Right cardiac atrium (tissue), 5 donors: ENCODE measurements around the gene CFI. TPM values are rescaled to one million over a fixed set of nuclear protein-coding genes. Genes with fewer than 3 reads are reported as not detected.

ENCODE experiments used
- ATAC-seq, 2 donors: fragments of 200-7000 bp; cut with Tn5 transposase; one replicate each; pipeline versions ENCODE4 v1.8.0 to v1.9.1; 2020; ENCODE audit warnings: moderate library complexity in 2 of 2, mild to moderate bottlenecking in 1 of 2
- DNase-seq, 3 donors: peaks; one replicate each; pipeline ENCODE4 v3.0.0-alpha.2; 2020
- H3K27ac ChIP-seq: one replicate; pipeline ENCODE4 v1.5.1; 2013; ENCODE audit warnings: mild to moderate bottlenecking, low read length, control low read depth, moderate library complexity
- H3K27me3 ChIP-seq: one replicate; pipeline ENCODE4 v1.6.1; 2013; ENCODE audit not compliant: control insufficient read depth, insufficient read depth
- H3K4me1 ChIP-seq: one replicate; pipeline ENCODE4 v1.6.1; 2013; ENCODE audit warnings: low read length; ENCODE audit not compliant: control insufficient read depth, insufficient read depth
- H3K4me3 ChIP-seq: one replicate; pipeline ENCODE4 v1.5.1; 2013; ENCODE audit warnings: low read length, control low read depth
- H3K9me3 ChIP-seq: one replicate; pipeline ENCODE4 v1.6.1; 2013; ENCODE audit warnings: low read length; ENCODE audit not compliant: control insufficient read depth
- WGBS: extraction: QIAGEN DNeasy Blood & Tissue Kit; methylation state at CpG from one replicate; pipeline ENCODE4 v1.1.7; 2013; 5-methylcytosine and 5-hydroxymethylcytosine counted together
- intact Hi-C, 4 donors: fragments of 100-400 bp; cut with DNase I; formaldehyde crosslinking; loops; one replicate each; pipeline versions ENCODE4 v1.11.0 to v1.14.0; 2022 to 2023
- long read RNA-seq, 4 donors: library from polyadenylated mRNA; unstranded; transcript quantifications; one replicate each; pipeline ENCODE4 v2.0.0, GENCODE V29; 2020 to 2021
- polyA plus RNA-seq: library from polyadenylated mRNA; stranded (reverse); fragments of 200-250 nt; gene quantifications from one replicate; pipeline ENCODE4 v1.2.3, GENCODE V29; 2013
- total RNA-seq, 4 donors: library from RNA; stranded (reverse); fragmentation: NEBNext Ultra II Directional; extraction: Animal tissue kit (Norgen Biotek cat#: 25700); gene quantifications; one replicate each; pipeline ENCODE4 v1.2.1, GENCODE V29; 2021
- donor health status: healthy with polysubstance abuse.
- donor health status: DM: no; HTN: yes; CAD: no.
- donor health status: DM: no; HTN: no; CAD: no.
- donor health status: DM: no; HTN: yes; CAD: no; lungs with severe emphysema.
- donor health status: DM: yes; HTN: yes; CAD: no.

CFI gene
- total RNA-seq = 10 to 100 TPM; 14.8 to 19.5 (median 18.5) TPM
- polyA plus RNA-seq = 15.0 TPM
- long read RNA-seq, donor 1, partial matches to known transcripts = 0 of 3 reads
- long read RNA-seq, donor 1, other reads (novel, unspliced or antisense) = 0 of 3 reads
- long read RNA-seq, donor 2 = 0 reads
- long read RNA-seq, donor 3, partial matches to known transcripts = 3 of 4 reads
- long read RNA-seq, donor 3, other reads (novel, unspliced or antisense) = 0 of 4 reads
- long read RNA-seq, donor 4, partial matches to known transcripts = 1 of 2 reads
- long read RNA-seq, donor 4, other reads (novel, unspliced or antisense) = 0 of 2 reads

- intact Hi-C loops = no loop called here
- no peak within 1 kb of the TSS for H3K27ac ChIP-seq
- H3K27me3 ChIP-seq = no peaks in the 10 kb centered on the region
- DNase-seq (no peak), ATAC-seq (peak; percentile 80 to 89)
- H3K9me3 ChIP-seq = no peaks in the 10 kb centered on the region
- no peaks in the 10 kb centered on the region for H3K4me1 ChIP-seq
- WGBS = 34% methylated on average over 2 of the region's 2 CpGs
- peak within 1 kb of the TSS; percentile 76 for H3K4me3 ChIP-seq
These were observed at the start of gene CFI for GRCh38 chr4:109801895-109802319. Gene CFI, minus strand, starts transcription at chr4:109801999. Its CDS starts 28 bp downstream, at chr4:109801971.

GRCh38 chr4:109850601-109851000 is 48.8 kb upstream of the CFI start:
- no peak overlapping the region for H3K27ac ChIP-seq
- no peaks in the 10 kb centered on the region for H3K27me3 ChIP-seq
- intact Hi-C loops = no loop called here
- 75% methylated on average over 5 of the region's 5 CpGs for WGBS
- no peaks in the 10 kb centered on the region for H3K4me1 ChIP-seq
- DNase-seq (no peak), ATAC-seq (no peak)
- no peaks in the 10 kb centered on the region for H3K9me3 ChIP-seq
- H3K4me3 ChIP-seq = no peak overlapping the region

GRCh38 chr4:109848501-109848900 is 46.7 kb upstream of the CFI start:
- Histone ChIP-seq H3K4me3 (no peak overlapping the region), H3K9me3 (no peaks in the 10 kb centered on the region), H3K4me1 (no peaks in the 10 kb centered on the region), H3K27ac (no peak overlapping the region), H3K27me3 (no peaks in the 10 kb centered on the region)
- ATAC-seq (no peak), DNase-seq (no peak)
- 74% methylated on average over 2 of the region's 2 CpGs for WGBS
- intact Hi-C loops = no loop called here

- H3K9me3 ChIP-seq = no peaks in the 10 kb centered on the region
- H3K4me1 ChIP-seq = no peaks in the 10 kb centered on the region
- 84% methylated on average over 5 of the region's 5 CpGs for WGBS
- no peaks in the 10 kb centered on the region for H3K27me3 ChIP-seq
- no peak for DNase-seq
- intact Hi-C loops = no loop called here
- no peak within 1 kb of the TSS for H3K4me3 ChIP-seq
- no peak within 1 kb of the TSS for H3K27ac ChIP-seq
- ATAC-seq = no peak
These were observed 46.2 kb upstream of the CFI start, which contains the start of gene LRIT3 for GRCh38 chr4:109847896-109848442. Gene LRIT3, plus strand, starts transcription at chr4:109848107. Its CDS starts 95 bp downstream, at chr4:109848202.

GRCh38 chr4:109846395-109847098 is 44.7 kb upstream of the CFI start:
- no peak overlapping the region for H3K4me3 ChIP-seq
- 32% methylated on average over 6 of the region's 6 CpGs for WGBS

GRCh38 chr4:109836985-109837384 is 35.2 kb upstream of the CFI start:
- no peak overlapping the region for H3K27ac ChIP-seq
- intact Hi-C loops = no loop called here
- no peak for DNase-seq
- WGBS = 77% methylated on average over 3 of the region's 3 CpGs
- H3K4me3 ChIP-seq = no peak overlapping the region
- no peaks in the 10 kb centered on the region for H3K4me1 ChIP-seq
- no peaks in the 10 kb centered on the region for H3K27me3 ChIP-seq
- H3K9me3 ChIP-seq = no peaks in the 10 kb centered on the region
- ATAC-seq = no peak

More at GRCh38 chr4:109846395-109847098, 44.7 kb upstream of the CFI start:
- no peak for ATAC-seq
- H3K9me3 ChIP-seq = no peaks in the 10 kb centered on the region
- H3K4me1 ChIP-seq = no peaks in the 10 kb centered on the region
- H3K27me3 ChIP-seq = no peaks in the 10 kb centered on the region
- no peak for DNase-seq
- intact Hi-C loops = no loop called here
- H3K27ac ChIP-seq = no peak overlapping the region

- H3K27me3 ChIP-seq = no peaks in the 10 kb centered on the region
- ATAC-seq = no peak
- H3K27ac ChIP-seq = no peak overlapping the region
- H3K4me1 ChIP-seq = no peaks in the 10 kb centered on the region
- 92% methylated on average over 4 of the region's 4 CpGs for WGBS
- H3K9me3 ChIP-seq = no peaks in the 10 kb centered on the region
- intact Hi-C loops = no loop called here
- DNase-seq = no peak
- no peak overlapping the region for H3K4me3 ChIP-seq
These were observed 32.0 kb upstream of the CFI start for GRCh38 chr4:109833756-109834155.

- intact Hi-C loops = loop anchor here in 1 of 4 donors (10.0 kb wide), 1 partner anchor 403 kb away; no protein-coding TSS in a partner anchor
- ATAC-seq (no peak), DNase-seq (no peak)
- Histone ChIP-seq H3K27me3 (no peaks in the 10 kb centered on the region), H3K4me3 (no peak within 1 kb of the TSS), H3K9me3 (no peaks in the 10 kb centered on the region), H3K4me1 (no peaks in the 10 kb centered on the region), H3K27ac (no peak within 1 kb of the TSS)
- WGBS = 91% methylated on average over 2 of the region's 2 CpGs
These were observed 25.9 kb upstream of the CFI start, which contains the start of gene RRH for GRCh38 chr4:109827672-109828071. Gene RRH, plus strand, starts transcription at chr4:109827972. Its CDS starts 56 bp downstream, at chr4:109828028.

GRCh38 chr4:109826719-109827118 is 24.9 kb upstream of the CFI start:
- no peaks in the 10 kb centered on the region for H3K9me3 ChIP-seq
- H3K4me1 ChIP-seq = no peaks in the 10 kb centered on the region
- intact Hi-C loops = loop anchor here in 1 of 4 donors (10.0 kb wide), 1 partner anchor 402 kb away; no protein-coding TSS in a partner anchor
- no peaks in the 10 kb centered on the region for H3K27me3 ChIP-seq
- H3K27ac ChIP-seq = no peak overlapping the region
- no peak for DNase-seq
- no peak overlapping the region for H3K4me3 ChIP-seq
- ATAC-seq = no peak

GRCh38 chr4:109821185-109821584 is 19.4 kb upstream of the CFI start:
- 82% methylated on average over 2 of the region's 2 CpGs for WGBS
- Histone ChIP-seq H3K4me3 (no peak overlapping the region), H3K27me3 (no peaks in the 10 kb centered on the region), H3K4me1 (no peaks in the 10 kb centered on the region), H3K27ac (no peak overlapping the region), H3K9me3 (no peaks in the 10 kb centered on the region)
- DNase-seq = no peak
- ATAC-seq = no peak
- intact Hi-C loops = loop anchor here in 1 of 4 donors (10.0 kb wide), 1 partner anchor 396 kb away; no protein-coding TSS in a partner anchor

- WGBS = 30% methylated on average over 2 of the region's 2 CpGs
- H3K4me3 ChIP-seq = no peak overlapping the region
- H3K27me3 ChIP-seq = no peaks in the 10 kb centered on the region
- DNase-seq (peak in 2 of 3 donors; percentile 31 to 48), ATAC-seq (peak; percentile 59 to 64)
- no peaks in the 10 kb centered on the region for H3K9me3 ChIP-seq
- intact Hi-C loops = loop anchor here in 1 of 4 donors (10.0 kb wide), 1 partner anchor 396 kb away; no protein-coding TSS in a partner anchor
- no peak overlapping the region for H3K27ac ChIP-seq
- H3K4me1 ChIP-seq = no peaks in the 10 kb centered on the region
These were observed 18.8 kb upstream of the CFI start for GRCh38 chr4:109820563-109820962.
